Muscle of leg (tissue), 11 donors: ENCODE data around the gene RPL9. TPM values are rescaled to one million over a fixed set of nuclear protein-coding genes. Genes with fewer than 3 reads are reported as not detected.

ENCODE experiments used
- DNase-seq: peaks from one replicate; pipeline ENCODE4 v3.0.0; 2013
- H3K27ac ChIP-seq: one replicate; pipeline ENCODE4 v1.5.1; 2013; ENCODE audit warnings: mild to moderate bottlenecking, low read length, control low read depth
- H3K27me3 ChIP-seq: one replicate; pipeline ENCODE4 v1.6.1; 2013; ENCODE audit warnings: low read length; ENCODE audit not compliant: control insufficient read depth, insufficient read depth
- H3K36me3 ChIP-seq: one replicate; pipeline ENCODE4 v1.6.1; 2013; ENCODE audit warnings: low read length; ENCODE audit not compliant: control insufficient read depth, insufficient read depth
- H3K4me1 ChIP-seq: one replicate; pipeline ENCODE4 v1.6.1; 2013; ENCODE audit warnings: low read length; ENCODE audit not compliant: control insufficient read depth, insufficient read depth
- H3K4me3 ChIP-seq: one replicate; pipeline ENCODE4 v1.5.1; 2013; ENCODE audit warnings: low read length, control low read depth
- H3K9me3 ChIP-seq: replicated peaks from 2 replicates; pipeline ENCODE4 v1.6.1; 2013; ENCODE audit warnings: low read depth, low read length; ENCODE audit not compliant: control insufficient read depth
- WGBS: methylation state at CpG from one replicate; pipeline ENCODE4 v1.1.5; 2013; ENCODE audit warnings: missing lambda C conversion rate; ENCODE audit not compliant: insufficient coverage; 5-methylcytosine and 5-hydroxymethylcytosine counted together
- polyA plus RNA-seq, 8 donors: library from polyadenylated mRNA; unstranded; fragments of 120-200 nt; gene quantifications; one replicate each; pipeline versions ENCODE4 v1.2.1 to v1.2.3, GENCODE V29; 2013; ENCODE audit warnings: inconsistent platforms in 1 of 8, low replicate concordance in 1 of 8; ENCODE audit not compliant: insufficient read length in 8 of 8, insufficient read depth in 1 of 8
- total RNA-seq: library from RNA; stranded (reverse); fragments of 120-200 nt; gene quantifications from one replicate; pipeline ENCODE4 v1.2.4, GENCODE V29; 2013

The RPL9 gene
- total and polyA plus RNA-seq, 9 donors: 502 to 5,379 (median 2,209) TPM

DNA sequence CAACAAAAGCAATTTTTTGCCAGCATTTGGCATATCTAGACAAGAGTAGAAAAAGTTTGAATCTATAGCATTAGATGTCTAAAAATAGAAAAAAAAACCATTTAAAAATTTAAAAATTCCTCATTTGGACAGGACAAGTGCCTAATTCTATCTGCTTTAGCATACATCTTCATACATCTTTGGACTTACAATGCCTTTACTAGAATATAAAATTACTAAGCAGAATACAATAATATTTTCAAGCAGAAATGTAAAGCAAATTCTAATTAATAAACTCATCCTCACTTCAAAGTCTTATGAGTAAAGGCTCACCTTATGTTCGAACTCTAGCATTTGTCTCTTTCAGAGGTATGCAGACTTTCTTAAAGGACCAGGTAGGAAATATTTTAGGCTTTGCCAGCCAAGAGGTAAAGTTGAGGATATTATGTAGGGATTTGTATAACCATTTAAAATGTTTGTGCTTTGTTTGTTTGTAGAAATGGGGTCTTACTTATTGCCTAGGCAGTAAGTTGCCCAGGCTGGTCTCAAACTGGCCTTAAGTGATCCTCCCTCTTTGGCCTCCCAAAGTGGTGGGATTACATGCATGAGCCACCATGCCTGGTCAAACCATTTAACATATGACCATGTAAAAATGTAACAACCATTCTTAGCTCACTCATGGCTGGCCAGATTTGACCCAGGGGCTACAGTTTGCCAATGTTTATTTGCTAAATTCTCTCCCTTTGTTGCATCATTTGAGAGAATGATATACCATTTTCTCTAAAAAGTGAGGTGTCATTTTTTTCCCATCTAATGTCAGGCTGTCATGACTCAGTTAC is 39.4 kb upstream of the RPL9 start:
- H3K4me3 ChIP-seq: no peak overlapping the region
- no CpG with 5 or more reads among the region's 1 CpG for WGBS
- no peak for DNase-seq
- peaks cover 13% of the 10 kb centered on the region for H3K36me3 ChIP-seq
- H3K27me3 ChIP-seq: no peaks in the 10 kb centered on the region
- H3K4me1 ChIP-seq: no peaks in the 10 kb centered on the region
- H3K9me3 ChIP-seq: no peaks in the 10 kb centered on the region
- H3K27ac ChIP-seq: no peak overlapping the region

DNA sequence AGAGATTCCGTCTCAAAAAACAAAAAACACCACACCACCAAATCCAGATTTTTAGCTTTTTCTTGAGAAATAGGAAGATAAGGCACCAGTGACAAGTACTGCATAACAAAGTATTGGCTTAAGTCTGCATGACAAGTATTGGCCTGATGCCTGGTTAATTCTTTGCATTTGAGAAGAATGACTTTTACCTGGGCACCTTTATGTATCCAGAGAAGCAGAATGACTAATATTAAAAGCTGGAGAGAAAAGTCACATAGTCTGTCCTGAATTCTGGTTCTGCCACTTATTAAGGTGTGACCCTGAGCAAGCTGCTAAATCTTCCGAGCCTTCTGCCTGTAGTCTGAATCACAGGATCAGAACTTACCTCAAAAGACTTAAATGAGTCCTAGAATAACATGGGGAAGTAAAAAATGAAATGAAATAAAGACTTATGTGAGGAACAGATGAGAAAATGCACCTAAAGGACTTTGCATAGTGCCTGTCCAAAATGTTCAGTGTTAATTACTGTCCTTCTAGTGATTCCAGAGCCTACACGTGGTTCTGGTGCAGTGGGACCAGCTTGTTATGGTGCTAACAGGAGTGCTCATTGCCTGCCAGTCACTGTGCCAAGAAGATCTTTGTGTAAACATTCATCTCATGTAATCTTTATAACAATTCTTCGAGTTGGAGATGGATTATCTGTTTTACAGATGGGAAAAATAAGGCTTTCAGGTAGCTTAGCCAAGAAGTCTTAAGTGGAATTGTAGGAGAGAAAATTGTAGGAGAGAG is 36.9 kb upstream of the RPL9 start:
- no peaks in the 10 kb centered on the region for H3K4me1 ChIP-seq
- no peaks in the 10 kb centered on the region for H3K9me3 ChIP-seq
- peaks cover 3% of the 10 kb centered on the region for H3K36me3 ChIP-seq
- no peaks in the 10 kb centered on the region for H3K27me3 ChIP-seq
- H3K4me3 ChIP-seq: no peak overlapping the region
- H3K27ac ChIP-seq: no peak overlapping the region
- peak; percentile 58 for DNase-seq
- no CpG with 5 or more reads among the region's 4 CpGs for WGBS

DNA sequence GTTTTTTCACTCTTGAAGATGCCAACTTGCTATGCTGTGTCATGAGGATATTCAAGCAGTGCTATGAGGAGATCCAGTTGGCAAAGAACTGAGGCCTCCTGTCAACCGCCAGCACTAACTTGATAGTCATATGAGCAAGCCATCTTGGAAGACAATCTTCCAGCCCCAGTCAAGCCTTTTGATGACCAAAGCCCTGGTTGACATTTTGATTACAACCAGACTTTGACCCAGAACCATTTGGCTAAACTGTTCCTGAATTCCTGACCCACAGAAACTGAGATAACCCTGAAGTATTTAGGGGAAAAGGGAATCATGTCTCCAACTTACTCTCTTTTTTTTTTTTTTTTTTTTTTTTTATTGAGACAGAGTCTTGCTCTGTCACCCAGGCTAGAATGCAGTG is 35.6 kb upstream of the RPL9 start:
- H3K27me3 ChIP-seq: no peaks in the 10 kb centered on the region
- WGBS: 100% methylated on average over 1 of the region's 1 CpG
- no peaks in the 10 kb centered on the region for H3K9me3 ChIP-seq
- no peak for DNase-seq
- peaks cover 3% of the 10 kb centered on the region for H3K36me3 ChIP-seq
- H3K4me3 ChIP-seq: no peak overlapping the region
- H3K4me1 ChIP-seq: no peaks in the 10 kb centered on the region
- H3K27ac ChIP-seq: no peak overlapping the region

DNA sequence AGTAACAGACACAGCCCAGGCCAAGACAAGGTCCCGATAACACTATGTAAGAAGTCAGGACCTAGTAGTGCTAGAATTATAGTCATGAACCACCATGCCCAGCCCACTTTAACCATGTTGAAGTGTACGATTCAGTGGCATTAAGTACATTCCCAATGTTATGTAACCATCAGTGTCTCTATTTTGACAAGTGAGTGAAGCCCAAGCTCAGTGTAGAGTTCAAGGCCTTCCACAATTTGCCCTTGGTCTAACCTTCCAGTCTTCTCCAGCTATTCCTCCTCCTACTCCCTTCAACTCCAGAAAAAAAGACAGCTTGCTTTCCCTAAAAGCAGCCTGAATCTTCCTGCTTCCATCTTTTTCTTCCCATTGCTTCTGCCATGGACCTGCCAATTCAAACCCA is 31.6 kb upstream of the RPL9 start:
- no CpG with 5 or more reads among the region's 2 CpGs for WGBS
- Histone ChIP-seq H3K27ac (no peak overlapping the region), H3K9me3 (no peaks in the 10 kb centered on the region), H3K27me3 (no peaks in the 10 kb centered on the region), H3K36me3 (no peaks in the 10 kb centered on the region), H3K4me3 (no peak overlapping the region), H3K4me1 (no peaks in the 10 kb centered on the region)
- DNase-seq: no peak

DNA sequence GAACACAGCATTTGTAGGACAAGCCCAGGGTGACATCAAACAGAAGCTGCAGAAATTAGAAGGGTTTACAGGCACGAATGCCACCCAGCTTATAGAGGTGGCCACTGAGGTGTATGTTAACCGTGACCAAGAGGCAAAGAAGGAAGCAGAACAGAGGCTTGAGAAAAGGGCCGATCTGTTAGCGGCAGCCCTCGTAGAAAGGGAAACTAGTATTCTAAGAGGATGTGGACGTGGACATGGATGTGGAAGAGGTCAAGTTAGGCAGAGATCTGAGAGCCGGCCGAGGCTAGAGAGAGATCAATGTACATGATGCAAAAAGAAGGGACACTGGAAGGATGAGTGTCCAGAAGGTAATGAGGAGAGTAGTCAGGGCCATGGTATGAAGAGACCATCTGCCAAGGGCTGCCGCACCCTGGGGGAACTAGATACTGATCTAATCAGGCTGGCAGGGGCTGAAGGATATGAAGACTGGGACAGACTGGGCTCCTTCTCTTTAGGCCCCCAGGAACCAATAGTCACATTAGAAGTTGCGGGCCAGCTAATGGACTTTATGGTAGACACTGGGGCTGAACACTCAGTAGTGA is 27.6 kb upstream of the RPL9 start:
- H3K27me3 ChIP-seq: no peaks in the 10 kb centered on the region
- H3K36me3 ChIP-seq: no peaks in the 10 kb centered on the region
- no peaks in the 10 kb centered on the region for H3K4me1 ChIP-seq
- H3K4me3 ChIP-seq: no peak overlapping the region
- no peak overlapping the region for H3K27ac ChIP-seq
- DNase-seq: no peak
- WGBS: 84% methylated on average over 9 of the region's 10 CpGs
- peaks cover 5% of the 10 kb centered on the region for H3K9me3 ChIP-seq

DNA sequence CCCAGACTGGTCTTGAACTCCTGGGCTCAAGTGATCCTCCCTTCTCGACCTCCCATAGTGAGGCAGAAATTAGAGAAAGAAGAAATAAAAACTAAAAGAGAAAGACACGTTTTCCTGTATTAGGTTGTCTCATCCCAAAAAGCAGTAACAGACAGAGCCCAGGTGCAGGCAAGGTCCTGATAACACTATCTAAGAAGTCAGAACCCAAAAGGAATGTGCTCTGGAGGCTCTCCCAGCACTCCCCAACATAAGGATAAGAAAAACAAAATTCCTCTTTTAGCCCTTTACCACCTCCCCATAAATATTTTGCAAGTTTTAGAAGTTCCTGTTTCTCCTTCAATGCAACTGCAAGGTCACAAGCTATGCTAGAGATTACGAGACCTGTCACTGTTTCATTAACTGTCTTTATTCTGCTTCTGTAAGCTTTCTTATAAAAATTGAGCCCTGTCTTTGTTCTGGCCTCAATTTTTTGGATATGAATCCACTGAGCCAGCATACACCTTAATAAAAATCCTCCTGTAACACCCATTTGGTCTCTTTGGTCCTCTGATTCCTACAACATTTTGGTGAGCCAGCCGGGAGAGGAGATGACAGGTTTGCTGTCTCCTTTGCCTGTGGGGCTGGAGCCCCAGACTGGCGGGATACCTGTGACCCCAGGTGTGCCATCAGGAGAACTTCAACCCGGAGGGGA is 26.0 kb upstream of the RPL9 start:
- H3K4me1 ChIP-seq: no peaks in the 10 kb centered on the region
- no peak overlapping the region for H3K4me3 ChIP-seq
- no peaks in the 10 kb centered on the region for H3K27me3 ChIP-seq
- H3K9me3 ChIP-seq: peaks cover 5% of the 10 kb centered on the region
- DNase-seq: no peak
- WGBS: 89% methylated on average over 3 of the region's 6 CpGs
- no peak overlapping the region for H3K27ac ChIP-seq
- no peaks in the 10 kb centered on the region for H3K36me3 ChIP-seq

DNA sequence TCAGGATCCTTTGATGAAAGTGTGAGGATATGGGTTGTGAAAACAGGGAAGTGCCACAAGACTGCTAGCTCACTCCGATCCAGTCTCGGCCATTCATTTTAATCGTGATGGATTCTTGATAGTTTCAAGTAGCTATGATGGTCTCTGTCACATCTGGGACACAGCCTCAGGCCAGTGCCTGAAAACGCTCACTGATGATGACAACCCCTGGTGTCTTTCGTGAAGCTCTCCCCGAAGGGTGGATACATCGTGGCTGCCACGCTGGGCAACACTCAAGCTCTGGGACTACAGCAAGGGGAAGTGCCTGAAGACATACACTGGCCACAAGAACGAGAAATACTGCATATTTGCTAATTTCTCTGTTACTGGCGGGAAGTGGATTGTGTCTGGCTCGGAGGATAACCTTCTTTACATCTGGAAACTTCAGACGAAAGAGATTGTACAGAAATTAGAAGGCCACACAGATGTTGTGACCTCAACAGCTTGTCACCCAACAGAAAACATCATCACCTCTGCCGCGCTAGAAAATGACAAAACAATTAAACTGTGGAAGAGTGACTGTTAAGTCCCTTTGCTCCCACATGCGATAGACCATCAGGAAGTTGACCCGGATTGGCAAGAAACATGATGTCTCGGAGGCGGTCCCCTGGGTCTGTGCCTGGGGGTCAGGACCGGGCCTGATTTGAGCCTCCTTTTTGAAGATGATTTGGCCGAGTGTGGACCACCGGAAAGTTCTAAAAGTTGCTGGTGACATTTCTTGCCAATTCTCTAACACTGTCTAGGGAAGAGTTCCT is 22.4 kb upstream of the RPL9 start:
- Histone ChIP-seq H3K4me3 (no peak overlapping the region), H3K27ac (no peak overlapping the region)

DNA sequence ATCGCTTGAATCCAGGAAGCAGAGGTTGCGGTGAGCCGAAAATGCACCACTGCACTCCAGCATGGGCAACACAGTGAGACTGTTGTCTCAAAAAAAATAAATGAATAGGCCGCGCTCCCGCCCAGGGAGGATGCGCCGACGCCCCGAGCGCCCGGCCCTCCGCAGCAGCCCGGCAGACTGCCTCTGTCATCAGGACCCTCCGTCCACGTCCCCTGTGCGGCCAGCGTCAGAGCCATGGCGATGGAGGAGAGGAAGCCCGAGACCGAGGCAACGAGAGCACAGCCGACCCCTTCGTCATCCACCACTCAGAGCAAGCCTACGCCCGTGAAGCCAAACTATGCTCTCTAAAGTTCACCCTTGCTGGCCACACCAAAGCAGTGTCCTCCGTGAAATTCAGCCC is 21.5 kb upstream of the RPL9 start:
- H3K27me3 ChIP-seq: no peaks in the 10 kb centered on the region
- no peak overlapping the region for H3K4me3 ChIP-seq
- WGBS: 96% methylated on average over 24 of the region's 27 CpGs
- peaks cover 6% of the 10 kb centered on the region for H3K36me3 ChIP-seq
- DNase-seq: no peak
- no peaks in the 10 kb centered on the region for H3K4me1 ChIP-seq
- no peak overlapping the region for H3K27ac ChIP-seq
- peaks cover 5% of the 10 kb centered on the region for H3K9me3 ChIP-seq

More for the DNA sequence above, 22.4 kb upstream of the RPL9 start:
- 81% methylated on average over 12 of the region's 21 CpGs for WGBS
- Histone ChIP-seq H3K36me3 (peaks cover 5% of the 10 kb centered on the region), H3K9me3 (peaks cover 5% of the 10 kb centered on the region), H3K4me1 (no peaks in the 10 kb centered on the region), H3K27me3 (no peaks in the 10 kb centered on the region)
- no peak for DNase-seq

DNA sequence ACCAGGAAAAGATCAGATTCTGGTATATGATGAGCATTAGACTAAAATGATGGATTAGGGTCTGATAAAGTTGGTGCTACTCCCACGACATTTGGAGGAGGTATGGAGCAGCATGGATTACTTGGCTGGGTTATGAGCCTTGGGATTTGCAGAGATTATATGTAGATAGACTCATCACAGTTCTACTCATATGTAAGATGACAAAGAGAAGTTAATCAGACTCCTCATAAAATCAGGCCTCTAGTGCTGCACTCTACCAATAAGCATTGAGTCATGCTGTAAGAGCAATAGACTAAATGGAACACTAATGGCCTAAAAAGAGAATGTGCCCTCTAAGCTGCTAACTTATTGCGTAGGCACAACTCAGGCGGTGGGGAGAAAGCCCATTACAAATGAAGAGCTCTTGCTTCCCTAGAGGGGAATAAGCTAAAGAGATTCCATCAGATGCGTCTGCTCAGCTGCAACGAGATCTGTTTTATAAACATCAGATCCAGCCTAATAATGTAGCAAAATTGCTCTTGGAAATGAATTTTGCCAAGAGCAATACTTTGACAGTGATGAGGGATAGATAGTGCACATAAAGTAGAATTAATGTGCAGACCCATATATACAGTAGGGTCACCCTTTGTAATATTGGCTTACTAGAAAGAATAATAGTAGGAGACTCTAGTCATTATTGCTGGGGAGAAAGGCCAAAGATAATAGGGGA is 17.6 kb upstream of the RPL9 start:
- Histone ChIP-seq H3K4me3 (no peak overlapping the region), H3K4me1 (no peaks in the 10 kb centered on the region), H3K27ac (no peak overlapping the region), H3K27me3 (no peaks in the 10 kb centered on the region), H3K9me3 (no peaks in the 10 kb centered on the region), H3K36me3 (peaks cover 17% of the 10 kb centered on the region)
- no peak for DNase-seq
- 80% methylated on average over 1 of the region's 5 CpGs for WGBS
